Ovary (tissue), 9 donors: ENCODE results near the gene NDUFS8. TPM values are rescaled to one million over a fixed set of nuclear protein-coding genes. Genes with fewer than 3 reads are reported as not detected.

Experiments
- DNase-seq, 5 donors: peaks; one replicate each; pipeline ENCODE4 v3.0.0-alpha.2; 2019 to 2020
- H3K27ac ChIP-seq, 2 donors: fragments of 200-600 bp; one replicate each; pipeline versions ENCODE4 v1.5.1 to v1.8.0; 2019 to 2022
- H3K27me3 ChIP-seq: fragments of 200-600 bp; one replicate; pipeline ENCODE4 v1.8.0; 2022
- H3K36me3 ChIP-seq: fragments of 200-600 bp; sonication (generic); one replicate; pipeline ENCODE4 v1.5.1; 2019
- H3K4me1 ChIP-seq: one replicate; pipeline ENCODE4 v1.8.1; 2013; ENCODE audit warnings: mild to moderate bottlenecking, moderate library complexity; ENCODE audit not compliant: insufficient read depth
- H3K4me3 ChIP-seq: fragments of 200-600 bp; sonication (generic); one replicate; pipeline ENCODE4 v1.5.1; 2017
- H3K9me3 ChIP-seq, 2 donors: fragments of 200-600 bp in 1 of 2; sonication (generic) in 1 of 2; one replicate each; pipeline versions ENCODE4 v1.5.1 to v1.8.1; 2013 to 2019; ENCODE audit warnings: mild to moderate bottlenecking in 1 of 2, moderate library complexity in 1 of 2
- EP300 ChIP-seq: sonication (generic); formaldehyde crosslinking; IDR thresholded peaks from one replicate; pipeline ENCODE4 v1.6.1; 2017; ENCODE audit warnings: antibody characterized with exemption
- POLR2A ChIP-seq: fragments of 450-650 bp; IDR thresholded peaks from one replicate; pipeline ENCODE4 v1.6.1; 2017; ENCODE audit warnings: antibody characterized with exemption, mild to moderate bottlenecking, moderate library complexity
- WGBS, 3 donors: extraction: QIAGEN DNeasy Blood & Tissue Kit in 1 of 3; methylation state at CpG; one replicate each; pipeline versions ENCODE4 v1.1.5 to v1.1.7; 2013 to 2017; 5-methylcytosine and 5-hydroxymethylcytosine counted together
- intact Hi-C, 4 donors: fragments of 100-400 bp; cut with DNase I; formaldehyde crosslinking; loops; one replicate each; pipeline versions ENCODE4 v1.11.0 to v1.15.1; 2022 to 2023
- polyA plus RNA-seq, 2 donors: library from polyadenylated mRNA; stranded (reverse); fragments of 200-250 nt in 1 of 2; fragments of 350-450 nt in 1 of 2; fragmentation: Illumina TruSeq in 1 of 2; extraction: RNeasy Lipid Tissue Mini Kit (QIAGEN cat#74804) in 1 of 2; gene quantifications; one replicate each; pipeline ENCODE4 v1.2.3, GENCODE V29; 2013 to 2014
- total RNA-seq, 7 donors: library from RNA; depleted of rRNA in 2 of 7; stranded (reverse); fragments of >200 nt in 2 of 7; fragmentation: NEBNext Ultra II Directional in 3 of 7; extraction: Animal tissue kit (Norgen Biotek cat#: 25700) in 3 of 7; gene quantifications; one replicate each; pipeline versions ENCODE4 v1.1.0 to v1.2.4, GENCODE V29; 2016 to 2023
- TF ChIP-seq, protein P1 (sequence below), 3 donors: fragments of 450-650 bp in 2 of 3; fragments of 200-600 bp in 1 of 3; IDR thresholded peaks; one replicate each; pipeline versions ENCODE4 v1.5.1 to v1.8.0; 2016 to 2022; ENCODE audit warnings: antibody characterized with exemption in 3 of 3, mild to moderate bottlenecking in 1 of 3
- donor health status: DM: no; HTN: no; CAD: no; lungs with moderate emphysema.
- donor health status: DM: no; HTN: no; CAD: no.
- donor health status: Bipolar disorder and iron deficiency.
- donor health status: DM: yes; HTN: yes; CAD: no.
- donor health status: DM: no; HTN: no; CAD: no.
- donor health status: DM: yes; HTN: yes; CAD: no.

Gene NDUFS8
- total and polyA plus RNA-seq, 9 donors = 15.3 to 163 (median 101) TPM

DNA sequence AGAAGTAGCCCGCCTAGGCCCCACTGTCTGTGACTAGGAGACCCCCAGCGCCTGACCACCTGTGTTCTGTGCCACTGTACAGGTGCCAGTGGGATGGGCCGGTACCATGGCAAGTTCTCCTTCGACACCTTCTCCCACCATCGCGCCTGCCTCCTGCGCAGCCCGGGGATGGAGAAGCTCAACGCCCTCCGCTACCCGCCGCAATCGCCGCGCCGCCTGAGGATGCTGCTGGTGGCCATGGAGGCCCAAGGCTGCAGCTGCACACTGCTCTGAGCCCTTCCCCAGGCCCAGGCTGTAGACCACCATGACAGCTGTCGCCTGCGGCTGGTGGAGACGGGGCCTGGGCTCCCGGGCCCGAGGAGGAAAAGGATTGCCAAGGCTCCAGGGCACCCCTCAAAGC lies 2.8 kb upstream of the NDUFS8 start:
- TF ChIP-seq POLR2A (no peak), EP300 (no peak)
- TF ChIP-seq, protein P1, sequence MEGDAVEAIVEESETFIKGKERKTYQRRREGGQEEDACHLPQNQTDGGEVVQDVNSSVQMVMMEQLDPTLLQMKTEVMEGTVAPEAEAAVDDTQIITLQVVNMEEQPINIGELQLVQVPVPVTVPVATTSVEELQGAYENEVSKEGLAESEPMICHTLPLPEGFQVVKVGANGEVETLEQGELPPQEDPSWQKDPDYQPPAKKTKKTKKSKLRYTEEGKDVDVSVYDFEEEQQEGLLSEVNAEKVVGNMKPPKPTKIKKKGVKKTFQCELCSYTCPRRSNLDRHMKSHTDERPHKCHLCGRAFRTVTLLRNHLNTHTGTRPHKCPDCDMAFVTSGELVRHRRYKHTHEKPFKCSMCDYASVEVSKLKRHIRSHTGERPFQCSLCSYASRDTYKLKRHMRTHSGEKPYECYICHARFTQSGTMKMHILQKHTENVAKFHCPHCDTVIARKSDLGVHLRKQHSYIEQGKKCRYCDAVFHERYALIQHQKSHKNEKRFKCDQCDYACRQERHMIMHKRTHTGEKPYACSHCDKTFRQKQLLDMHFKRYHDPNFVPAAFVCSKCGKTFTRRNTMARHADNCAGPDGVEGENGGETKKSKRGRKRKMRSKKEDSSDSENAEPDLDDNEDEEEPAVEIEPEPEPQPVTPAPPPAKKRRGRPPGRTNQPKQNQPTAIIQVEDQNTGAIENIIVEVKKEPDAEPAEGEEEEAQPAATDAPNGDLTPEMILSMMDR (IDR thresholded peaks at IDR 0.05) = no peak
- Histone ChIP-seq H3K27ac (no peak overlapping the region), H3K36me3 (no peaks in the 10 kb centered on the region), H3K9me3 (peaks cover 0 to 5% of the 10 kb centered on the region in 2 donors), H3K4me3 (no peak overlapping the region), H3K27me3 (no peaks in the 10 kb centered on the region), H3K4me1 (peaks cover 10% of the 10 kb centered on the region)
- WGBS, 3 donors = 86 to 90% (median 89%) methylated on average over 20 to 21 of the region's 21 CpGs
- DNase-seq = no peak
- intact Hi-C loops = loop anchor here in 1 of 4 donors (10.0 kb wide), 1 partner anchor 427 kb away; no protein-coding TSS in a partner anchor

DNA sequence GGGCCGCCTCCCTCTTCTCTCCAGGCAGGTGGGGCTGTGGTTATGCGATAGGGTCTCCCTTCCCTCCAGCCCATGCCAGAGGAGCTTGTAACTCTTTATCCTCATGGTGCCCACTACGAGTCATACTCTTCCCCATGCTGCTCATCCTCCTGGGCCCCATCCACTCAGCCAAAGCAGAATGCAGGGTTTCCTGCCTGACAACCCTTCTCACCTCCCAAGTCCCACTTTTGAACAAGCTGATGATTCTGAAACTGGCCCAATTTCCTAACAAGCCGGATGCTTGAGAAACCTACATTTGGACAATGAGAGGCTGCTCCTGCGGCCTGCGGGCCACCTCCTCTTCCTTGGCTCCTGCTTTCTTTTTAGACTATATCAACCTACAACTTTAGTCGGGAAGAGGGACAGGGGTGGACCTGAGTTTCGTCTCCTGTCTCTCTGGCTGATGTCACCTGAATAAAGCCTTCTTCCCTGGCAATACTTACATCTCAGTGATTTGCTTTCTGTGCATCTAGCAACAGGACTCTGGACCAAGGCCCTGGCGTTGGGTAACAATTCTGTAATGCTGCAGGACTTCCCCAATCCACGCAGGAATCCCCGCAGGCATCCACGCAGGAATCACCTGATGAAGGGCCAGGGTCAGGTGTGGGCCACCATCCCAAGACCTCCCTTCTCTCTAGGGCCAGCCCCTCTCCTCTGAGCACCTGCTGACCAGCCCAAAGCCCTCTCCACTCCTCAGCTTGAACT lies 1.5 kb upstream of the NDUFS8 start:
- intact Hi-C loops = loop anchor here in 1 of 4 donors (10.0 kb wide), 1 partner anchor 426 kb away; no protein-coding TSS in a partner anchor
- DNase-seq = no peak
- 87 to 89% (median 88%) methylated on average over 12 of the region's 12 CpGs for WGBS, 3 donors

DNA sequence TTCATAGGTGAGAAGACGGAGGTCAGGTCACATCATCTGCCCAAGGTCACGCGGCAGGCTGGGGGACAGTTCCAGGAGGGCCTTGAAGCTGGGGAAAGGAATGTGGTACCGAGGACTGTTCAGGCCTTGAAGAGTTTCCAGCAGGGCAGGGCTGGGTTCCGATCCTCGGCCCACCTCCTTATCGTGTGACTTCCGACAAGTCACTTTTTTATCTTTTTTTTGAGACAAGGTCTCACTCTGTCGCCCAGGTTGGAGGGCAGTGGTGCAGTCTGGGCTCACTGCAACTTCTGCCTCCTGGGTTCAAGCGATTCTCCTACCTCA lies 623 bp downstream of the NDUFS8 start:
- DNase-seq = no peak
- Histone ChIP-seq H3K9me3 (no peaks in the 10 kb centered on the region), H3K4me1 (peaks cover 10% of the 10 kb centered on the region), H3K27ac (peak overlapping the region in 1 of 2 donors; percentile 79), H3K27me3 (no peaks in the 10 kb centered on the region), H3K4me3 (peak overlapping the region; percentile 68), H3K36me3 (no peaks in the 10 kb centered on the region)
- intact Hi-C loops = loop anchor here in 1 of 4 donors (10.0 kb wide), 1 partner anchor 174 kb away; no protein-coding TSS in a partner anchor
- 7 to 11% (median 9%) methylated on average over 10 of the region's 10 CpGs for WGBS, 3 donors
- TF ChIP-seq, protein P1 (IDR thresholded peaks at IDR 0.05) = no peak
- TF ChIP-seq POLR2A (no peak), EP300 (no peak)

More for the DNA sequence above, 1.5 kb upstream of the NDUFS8 start:
- TF ChIP-seq EP300 = no peak
- TF ChIP-seq POLR2A = no peak
- TF ChIP-seq, protein P1 (IDR thresholded peaks at IDR 0.05) = no peak
- H3K4me1 ChIP-seq = peaks cover 10% of the 10 kb centered on the region
- no peak overlapping the region for H3K4me3 ChIP-seq
- H3K27ac ChIP-seq = no peak overlapping the region
- H3K27me3 ChIP-seq = no peaks in the 10 kb centered on the region
- peaks cover 0 to 5% of the 10 kb centered on the region in 2 donors for H3K9me3 ChIP-seq
- no peaks in the 10 kb centered on the region for H3K36me3 ChIP-seq

DNA sequence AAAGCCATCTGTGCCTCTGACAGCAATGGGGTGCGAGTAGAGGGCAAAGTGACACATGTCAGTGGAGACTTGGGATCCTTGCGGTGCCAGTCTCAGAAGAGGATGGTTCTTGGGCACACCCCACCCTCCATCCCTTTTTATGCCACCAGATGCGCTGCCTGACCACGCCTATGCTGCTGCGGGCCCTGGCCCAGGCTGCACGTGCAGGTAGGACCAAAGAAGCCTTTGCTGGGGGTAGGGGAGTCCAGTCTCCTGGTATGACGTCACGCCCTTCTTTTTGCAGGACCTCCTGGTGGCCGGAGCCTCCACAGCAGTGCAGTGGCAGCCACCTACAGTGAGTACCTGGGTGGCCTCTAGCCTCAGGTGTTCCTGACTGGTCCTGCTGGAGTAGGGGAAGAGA lies 1.5 kb downstream of the NDUFS8 start:
- peaks cover 10% of the 10 kb centered on the region for H3K4me1 ChIP-seq
- H3K27ac ChIP-seq = no peak overlapping the region
- H3K36me3 ChIP-seq = no peaks in the 10 kb centered on the region
- H3K4me3 ChIP-seq = no peak overlapping the region
- no peak for TF ChIP-seq EP300
- TF ChIP-seq POLR2A = no peak
- TF ChIP-seq, protein P1 (IDR thresholded peaks at IDR 0.05) = no peak
- WGBS, 3 donors = 75 to 87% (median 80%) methylated on average over 8 to 9 of the region's 9 CpGs
- no peak for DNase-seq
- no peaks in the 10 kb centered on the region for H3K9me3 ChIP-seq
- no peaks in the 10 kb centered on the region for H3K27me3 ChIP-seq
- intact Hi-C loops = loop anchor here in 1 of 4 donors (10.0 kb wide), 1 partner anchor 173 kb away; no protein-coding TSS in a partner anchor
